Lung (tissue), 12 donors: ENCODE measurements around the gene FHOD3. TPM values are rescaled to one million over a fixed set of nuclear protein-coding genes. Genes with fewer than 3 reads are reported as not detected.

Experiments
- ATAC-seq: fragments of 200-7000 bp; cut with Tn5 transposase; one replicate; pipeline ENCODE4 v1.9.1; 2020; ENCODE audit warnings: moderate number of reproducible peaks; ENCODE audit not compliant: insufficient read depth, low FRiP score
- DNase-seq, 3 donors: peaks; one replicate each; pipeline ENCODE4 v3.0.0-alpha.2; 2013 to 2017
- H3K27ac ChIP-seq, 2 donors: one replicate each; pipeline ENCODE4 v1.5.1; 2013; ENCODE audit warnings: mild to moderate bottlenecking in 2 of 2, moderate library complexity in 2 of 2, control low read depth in 1 of 2, inconsistent platforms in 1 of 2, low read depth in 1 of 2, low read length in 1 of 2
- H3K27me3 ChIP-seq, 3 donors: one replicate each; pipeline ENCODE4 v1.5.1; 2013; ENCODE audit warnings: low read length in 2 of 3; ENCODE audit not compliant: control insufficient read depth in 3 of 3, insufficient read depth in 3 of 3
- H3K36me3 ChIP-seq, 4 donors: one replicate each; pipeline ENCODE4 v1.5.1; 2013; ENCODE audit warnings: low read length in 4 of 4, mild to moderate bottlenecking in 1 of 4, moderate library complexity in 1 of 4; ENCODE audit not compliant: control insufficient read depth in 4 of 4, insufficient read depth in 4 of 4
- H3K4me1 ChIP-seq, 5 donors: one replicate each; pipeline ENCODE4 v1.5.1; 2013; ENCODE audit warnings: low read length in 5 of 5, mild to moderate bottlenecking in 2 of 5, moderate library complexity in 1 of 5; ENCODE audit not compliant: control insufficient read depth in 5 of 5, insufficient read depth in 5 of 5
- H3K4me3 ChIP-seq: one replicate; pipeline ENCODE4 v1.5.1; 2013; ENCODE audit warnings: mild to moderate bottlenecking, control low read depth, moderate library complexity
- H3K9ac ChIP-seq, 2 donors: one replicate each; pipeline ENCODE4 v1.5.1; 2013; ENCODE audit warnings: low read length in 2 of 2, control low read depth in 1 of 2; ENCODE audit not compliant: insufficient read depth in 1 of 2
- H3K9me3 ChIP-seq, 4 donors: one replicate each; pipeline ENCODE4 v1.5.1; 2013; ENCODE audit warnings: low read length in 3 of 4, mild to moderate bottlenecking in 1 of 4, moderate library complexity in 1 of 4; ENCODE audit not compliant: control insufficient read depth in 4 of 4, insufficient read depth in 3 of 4
- CTCF ChIP-seq: IDR thresholded peaks from 2 replicates; pipeline ENCODE4 v1.5.1; 2012; ENCODE audit warnings: mild to moderate bottlenecking; ENCODE audit errors: control extremely low read depth, extremely low read depth
- WGBS, 2 donors: extraction: QIAGEN DNeasy Blood & Tissue Kit; methylation state at CpG; one replicate each; pipeline ENCODE4 v1.1.7; 2013; 5-methylcytosine and 5-hydroxymethylcytosine counted together
- polyA plus RNA-seq, 2 donors: library from polyadenylated mRNA; stranded (reverse); fragments of 200-250 nt; gene quantifications; one replicate each; pipeline ENCODE4 v1.2.1, GENCODE V29; 2013
- total RNA-seq, 2 donors: library from RNA; depleted of rRNA in 1 of 2; stranded (reverse); fragments of >200 nt in 1 of 2; gene quantifications; one replicate each; pipeline ENCODE4 v1.2.1, GENCODE V29; 2014 to 2021
- donor health status: control.
- donor health status: control.
- donor health status: Bipolar disorder and iron deficiency.
- donor health status: healthy.
- donor health status: DM: yes; HTN: yes; CAD: no.

Gene FHOD3
- total and polyA plus RNA-seq, 4 donors: 1.0 to 7.4 (median 2.9) TPM

GRCh38 chr18:36572135-36572856, 274.8 kb downstream of the FHOD3 start:
- Histone ChIP-seq H3K27me3 (no peaks in the 10 kb centered on the region), H3K36me3 (no peaks in the 10 kb centered on the region), H3K27ac (peak overlapping the region in 1 of 2 donors; percentile 67), H3K9me3 (no peaks in the 10 kb centered on the region), H3K4me3 (no peak overlapping the region), H3K9ac (no peak overlapping the region), H3K4me1 (no peaks in the 10 kb centered on the region)
- DNase-seq (peak; percentile 49 to 80 (median 68)), ATAC-seq (peak; percentile 34)
- TF ChIP-seq CTCF: no peak
- 22 to 25% methylated on average over 10 of the region's 10 CpGs for WGBS, 2 donors

GRCh38 chr18:36576339-36576738, 278.8 kb downstream of the FHOD3 start:
- no peak for TF ChIP-seq CTCF
- Histone ChIP-seq H3K4me3 (no peak overlapping the region), H3K9me3 (peaks cover 0 to 5% (median 0%) of the 10 kb centered on the region in 4 donors), H3K27ac (no peak overlapping the region), H3K4me1 (peaks cover 0 to 13% (median 0%) of the 10 kb centered on the region in 5 donors), H3K36me3 (no peaks in the 10 kb centered on the region), H3K27me3 (no peaks in the 10 kb centered on the region), H3K9ac (no peak overlapping the region)
- DNase-seq (no peak), ATAC-seq (no peak)
- 93 to 96% methylated on average over 2 of the region's 2 CpGs for WGBS, 2 donors

- Histone ChIP-seq H3K4me1 (peaks cover 0 to 13% (median 0%) of the 10 kb centered on the region in 5 donors), H3K27me3 (no peaks in the 10 kb centered on the region), H3K27ac (no peak overlapping the region), H3K4me3 (no peak overlapping the region), H3K36me3 (no peaks in the 10 kb centered on the region), H3K9me3 (peaks cover 0 to 5% (median 0%) of the 10 kb centered on the region in 4 donors), H3K9ac (no peak overlapping the region)
- DNase-seq (no peak), ATAC-seq (no peak)
- WGBS, 2 donors: 54 to 55% methylated on average over 2 of the region's 2 CpGs
- no peak for TF ChIP-seq CTCF
Measured at GRCh38 chr18:36578871-36579710, 281.6 kb downstream of the FHOD3 start.
